Erythroblast (primary cell): ENCODE data around the gene NDUFV2.

Source experiments
- DNase-seq, 2 experiments: peaks; one replicate each; lab custom pipeline; 2025; lab: John Stamatoyannopoulos, UW
- GATA1 ChIP-seq: IDR thresholded peaks from 2 replicates; pipeline ENCODE4 v1.6.1; 2011; ENCODE audit warnings: low read depth, mild to moderate bottlenecking, control low read depth, low read length, moderate library complexity
- POLR2A ChIP-seq: IDR thresholded peaks from 2 replicates; pipeline ENCODE4 v1.6.1; 2011; ENCODE audit warnings: mild to moderate bottlenecking, low read length

The NDUFV2 gene

DNA sequence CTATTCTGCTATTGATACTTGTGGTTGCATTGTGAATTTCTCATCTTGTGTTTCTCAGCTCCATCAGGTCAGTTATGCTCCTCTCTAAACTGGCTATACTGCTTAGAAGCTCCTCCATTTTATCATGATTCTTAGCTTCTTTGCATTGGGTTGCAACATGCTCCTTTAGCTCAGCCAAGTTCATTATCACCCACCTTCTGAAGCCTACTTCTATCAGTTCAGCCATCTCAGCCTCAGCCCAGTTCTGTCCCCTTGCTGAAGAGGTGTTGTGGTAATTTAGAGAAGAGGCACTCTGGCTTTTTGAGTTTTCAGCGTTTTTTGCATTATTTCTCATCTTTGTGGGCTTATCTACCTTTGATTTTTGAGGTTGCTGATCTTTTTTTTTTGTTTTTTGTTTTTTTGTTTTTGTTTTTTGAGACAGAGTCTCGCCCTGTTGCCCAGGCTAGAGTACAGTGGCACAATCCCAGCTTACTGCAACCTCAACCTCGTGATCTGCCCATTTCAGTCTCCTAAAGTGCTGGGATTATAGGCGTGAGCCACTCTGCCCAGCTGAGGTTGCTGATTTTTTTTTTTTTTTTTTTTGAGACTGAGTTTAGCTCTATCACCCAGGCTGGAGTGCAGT is 70.1 kb downstream of the NDUFV2 start:
- peak; percentile 51 to 63 for DNase-seq
- TF ChIP-seq GATA1 (no peak), POLR2A (no peak)

DNA sequence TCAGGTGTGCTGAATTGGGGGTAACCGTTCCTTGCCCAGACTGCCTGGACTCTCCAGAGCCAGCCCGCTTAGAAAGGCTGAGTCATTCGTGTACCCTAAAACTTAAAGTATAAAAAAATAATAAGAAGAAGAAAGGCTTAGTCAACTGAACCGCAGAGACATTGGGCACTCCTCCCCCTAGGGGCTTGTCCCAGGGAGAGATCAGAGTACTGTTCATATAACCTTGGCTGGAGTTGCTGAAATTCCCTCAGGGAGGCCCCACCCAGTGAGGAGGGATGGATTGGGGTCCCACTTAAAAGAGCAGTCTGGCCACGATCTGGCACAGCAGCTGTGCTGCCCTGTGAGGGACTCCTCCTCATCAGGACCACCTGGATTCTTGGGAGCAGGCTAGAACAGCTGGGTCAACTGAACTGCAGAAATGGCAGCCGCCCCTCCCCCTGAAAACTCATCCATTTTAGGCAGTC is 71.3 kb downstream of the NDUFV2 start:
- TF ChIP-seq POLR2A: no peak
- no peak for TF ChIP-seq GATA1
- no peak for DNase-seq

DNA sequence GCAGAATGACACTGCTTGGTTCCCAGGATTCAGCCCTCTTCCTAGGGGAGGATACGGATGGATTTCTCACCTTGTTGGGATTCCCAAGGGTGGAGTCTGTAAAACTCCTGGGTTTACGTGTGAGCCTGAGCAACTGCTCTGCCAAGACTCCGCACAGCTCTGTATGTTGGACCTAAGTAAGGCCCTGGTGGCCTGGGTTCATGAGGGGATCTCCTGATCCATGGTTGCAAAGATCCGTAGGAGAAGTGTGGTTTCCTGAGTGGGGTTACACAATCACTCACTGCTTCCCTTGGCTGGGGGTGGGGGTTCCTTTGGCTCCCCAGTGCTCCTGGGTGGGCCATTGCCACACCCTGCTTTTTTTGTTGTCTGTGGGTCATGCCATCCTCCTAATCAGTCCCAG is 71.8 kb downstream of the NDUFV2 start:
- TF ChIP-seq GATA1 (no peak), POLR2A (no peak)

DNA sequence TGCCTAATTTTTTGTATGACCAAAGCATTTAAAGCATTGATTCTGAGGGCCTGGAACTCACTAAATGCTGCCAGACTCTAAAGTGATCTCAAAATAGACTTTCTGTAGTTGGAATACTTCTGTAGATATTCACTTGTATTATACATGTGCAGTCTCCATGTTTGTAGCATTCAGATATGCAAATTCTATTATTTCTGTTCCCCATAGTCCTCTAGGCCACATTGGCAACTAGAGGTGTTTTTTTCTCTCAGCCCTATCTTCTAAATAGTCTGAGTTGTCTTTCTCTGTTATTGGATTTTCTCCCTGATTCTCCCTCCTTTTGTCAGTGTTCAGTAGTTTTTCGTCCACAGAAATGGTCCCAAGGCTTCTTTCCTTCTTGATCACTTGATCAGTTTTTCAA is 72.6 kb downstream of the NDUFV2 start:
- TF ChIP-seq GATA1 (no peak), POLR2A (no peak)

More for the DNA sequence above, 71.8 kb downstream of the NDUFV2 start:
- DNase-seq: no peak

DNA sequence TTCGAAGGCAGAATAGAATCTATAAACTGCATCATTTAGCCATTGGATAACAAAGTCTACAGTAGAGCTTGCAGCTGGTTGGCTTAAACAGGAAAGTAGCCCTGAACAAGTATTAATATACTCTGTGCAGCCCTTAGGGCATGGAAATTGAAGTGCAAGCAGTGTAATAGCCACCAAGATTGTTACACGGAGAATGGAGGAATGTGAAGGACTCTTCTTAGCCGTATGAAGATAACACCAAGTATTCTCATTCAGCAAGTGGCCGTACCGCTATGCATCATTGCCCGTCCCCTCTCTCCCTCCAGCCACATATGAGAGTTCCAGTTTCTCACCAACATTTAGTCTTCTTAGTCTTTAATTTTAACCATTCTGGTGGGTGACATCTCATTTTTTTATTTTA is 74.5 kb downstream of the NDUFV2 start:
- DNase-seq: no peak
- no peak for TF ChIP-seq POLR2A
- no peak for TF ChIP-seq GATA1

More for the DNA sequence above, 72.6 kb downstream of the NDUFV2 start:
- no peak for DNase-seq

DNA sequence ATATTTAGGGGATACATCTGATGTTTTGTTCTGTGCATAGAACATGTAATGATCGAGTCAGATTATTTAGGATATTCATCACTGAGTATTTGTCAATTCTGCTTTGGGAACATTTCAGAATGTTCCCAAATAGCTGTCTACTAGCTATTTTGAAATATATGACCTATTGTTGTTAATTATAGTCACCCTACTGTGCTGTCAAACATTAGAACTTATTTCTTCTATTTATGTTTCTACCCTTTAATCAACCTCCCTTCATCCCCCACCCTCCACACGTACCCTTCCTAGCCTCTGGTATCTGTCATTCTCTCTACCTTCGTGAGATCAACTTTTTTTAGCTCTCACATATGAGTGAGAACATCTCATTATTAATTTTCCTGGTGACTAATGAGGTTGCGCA is 75.0 kb downstream of the NDUFV2 start:
- DNase-seq: no peak
- TF ChIP-seq GATA1 (no peak), POLR2A (no peak)

DNA sequence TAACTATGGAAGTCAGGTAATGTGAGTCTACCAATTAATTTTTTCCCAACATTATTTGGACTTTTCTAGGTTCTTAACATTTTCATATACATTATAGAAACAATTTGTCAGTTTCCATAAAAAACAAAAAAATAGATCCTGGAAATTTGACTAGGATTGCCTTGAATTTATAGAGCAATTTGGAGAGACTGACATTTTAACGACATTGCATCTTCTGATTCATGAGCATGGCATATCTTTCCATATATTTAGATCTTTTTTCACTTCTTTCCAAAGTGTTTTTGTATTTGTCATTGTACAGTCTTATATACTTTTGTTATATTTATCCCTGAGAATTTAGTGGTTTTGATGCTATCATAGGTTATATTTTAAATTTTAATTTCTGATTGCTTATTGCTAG is 76.1 kb downstream of the NDUFV2 start:
- TF ChIP-seq POLR2A (no peak), GATA1 (no peak)
- DNase-seq: no peak

DNA sequence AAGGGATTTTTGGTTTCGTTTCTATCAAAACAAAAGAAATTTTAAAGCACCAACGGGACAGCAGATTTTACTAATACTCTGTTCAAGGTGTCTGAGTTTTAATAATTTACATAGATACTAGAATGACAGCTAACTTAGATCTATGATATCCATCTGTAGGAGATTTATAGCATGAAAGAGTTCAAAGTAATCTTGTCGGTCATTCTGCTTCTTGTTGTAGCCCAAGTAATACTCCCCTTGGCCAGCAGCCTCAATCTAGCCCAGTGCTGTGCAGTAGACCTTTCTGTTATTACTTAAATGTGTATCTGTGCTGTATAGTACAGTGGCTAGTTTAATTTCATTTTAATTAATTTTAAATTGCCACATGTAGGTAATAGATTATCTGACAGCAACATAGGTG is 78.8 kb downstream of the NDUFV2 start:
- TF ChIP-seq GATA1 (no peak), POLR2A (no peak)
- no peak for DNase-seq

DNA sequence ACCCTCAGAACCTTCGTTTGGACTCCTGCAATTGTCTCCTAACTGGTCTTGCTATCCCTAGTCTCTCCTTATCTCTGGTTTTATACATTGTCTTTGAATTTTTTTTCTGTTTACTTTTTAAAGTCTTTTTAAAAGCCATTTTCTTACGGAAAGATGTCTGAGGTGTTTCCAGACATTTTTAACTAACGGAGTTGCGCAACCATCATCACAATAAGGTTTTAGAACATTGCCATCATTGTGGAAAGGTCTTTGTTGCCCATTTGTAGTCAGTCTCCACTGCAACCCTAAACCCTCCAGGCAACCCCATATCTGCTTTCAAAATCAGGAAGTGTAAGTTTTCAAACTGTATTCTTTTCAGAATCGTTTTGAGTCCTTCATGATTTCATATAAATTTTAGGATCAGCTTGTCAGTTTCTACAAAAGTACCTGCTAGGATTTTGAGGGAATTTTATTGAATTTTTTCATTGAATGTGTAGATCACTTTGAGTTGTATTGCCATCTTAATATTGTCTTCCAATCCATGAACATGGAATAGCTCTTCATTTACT is 80.4 kb downstream of the NDUFV2 start:
- DNase-seq: no peak
- TF ChIP-seq POLR2A: no peak
- no peak for TF ChIP-seq GATA1
